ENCODE results near the gene QSER1.

QSER1 gene

GRCh38 chr11:32891657-32892354 is 805 bp upstream of the QSER1 start:
- peaks cover 25% of the 10 kb centered on the region for H3K4me1 ChIP-seq (ENCODE audit: control insufficient read depth, low read depth, low read length)
- peak overlapping the region; percentile 71 for H3K4me3 ChIP-seq (ENCODE audit: low read length)
- H3K36me3 ChIP-seq (ENCODE audit: control insufficient read depth, low read depth, low read length), result peaks cover 2% of the 10 kb centered on the region
- H3K27ac ChIP-seq (ENCODE audit: low read length), result peak overlapping the region; percentile 68
- peak overlapping the region; percentile 95 for H3K9ac ChIP-seq (ENCODE audit: low read length)
- no peaks in the 10 kb centered on the region for H3K27me3 ChIP-seq (ENCODE audit: control insufficient read depth, insufficient read depth, low read length)
- H3K9me3 ChIP-seq (ENCODE audit: control insufficient read depth, low read depth, low read length), result no peaks in the 10 kb centered on the region

DNA sequence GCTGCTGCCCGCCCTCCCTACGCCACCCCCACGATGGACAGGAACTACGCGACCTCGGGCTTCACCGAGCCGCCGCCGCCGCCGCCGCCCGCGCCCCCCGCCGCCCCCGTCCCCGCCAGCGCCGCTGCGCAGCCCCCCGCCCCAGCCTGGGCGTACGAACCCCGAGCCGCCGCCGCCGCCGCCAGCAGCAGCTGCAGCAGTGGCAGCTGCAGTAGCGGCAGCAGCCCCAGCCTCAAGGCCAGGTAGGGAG is 407 bp downstream of the QSER1 start:
- peak overlapping the region; percentile 90 for H3K4me3 ChIP-seq (ENCODE audit: low read length)
- H3K4me1 ChIP-seq (ENCODE audit: control insufficient read depth, low read depth, low read length), result peaks cover 36% of the 10 kb centered on the region
- H3K27me3 ChIP-seq (ENCODE audit: control insufficient read depth, insufficient read depth, low read length), result no peaks in the 10 kb centered on the region
- no peaks in the 10 kb centered on the region for H3K9me3 ChIP-seq (ENCODE audit: control insufficient read depth, low read depth, low read length)
- no peak overlapping the region for H3K27ac ChIP-seq (ENCODE audit: low read length)
- H3K9ac ChIP-seq (ENCODE audit: low read length), result peak overlapping the region; percentile 96
- peaks cover 6% of the 10 kb centered on the region for H3K36me3 ChIP-seq (ENCODE audit: control insufficient read depth, low read depth, low read length)

DNA sequence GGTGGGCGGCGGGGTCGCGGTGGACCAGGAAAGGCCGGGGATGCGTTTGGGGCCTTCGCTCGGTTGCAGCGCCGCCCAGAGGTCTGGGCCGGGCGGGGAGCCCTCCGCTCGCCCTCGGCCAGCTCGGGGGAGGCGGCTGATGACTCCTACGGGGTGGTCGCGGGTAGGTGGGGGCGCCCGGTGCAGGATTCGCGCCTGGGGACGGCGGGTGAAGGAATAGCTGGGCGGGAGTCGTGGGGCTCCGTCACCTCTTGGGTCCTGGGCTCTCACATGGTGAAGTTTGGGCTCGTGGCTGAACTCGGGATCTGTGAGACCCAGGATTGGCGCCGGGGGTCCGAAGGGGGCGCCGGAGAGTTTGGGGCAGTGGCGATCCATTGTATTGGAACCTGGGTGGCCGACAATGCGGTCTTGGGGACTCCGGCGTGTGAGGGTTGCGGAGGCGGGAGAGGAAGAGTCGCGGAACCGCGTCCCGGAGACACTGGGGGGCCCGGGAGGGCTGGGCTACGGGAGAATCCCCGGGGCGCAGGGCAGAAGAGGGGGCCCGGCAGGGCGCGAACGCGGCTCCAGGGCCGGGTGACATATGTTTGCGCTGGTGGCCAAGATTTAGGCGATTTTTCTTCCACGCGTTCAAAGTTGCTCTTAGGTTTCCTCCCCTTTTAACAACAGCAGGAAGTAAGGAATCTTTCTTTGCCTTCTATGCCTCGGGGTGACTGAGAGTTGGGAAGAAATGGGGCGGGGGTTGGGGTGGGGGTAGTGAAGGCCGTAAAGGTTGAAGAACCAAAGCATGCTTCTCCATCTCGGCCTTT is 935 bp downstream of the QSER1 start:
- Histone ChIP-seq H3K27ac (ENCODE audit: low read length) (peak overlapping the region; percentile 75), H3K27me3 (ENCODE audit: control insufficient read depth, insufficient read depth, low read length) (no peaks in the 10 kb centered on the region), H3K4me3 (ENCODE audit: low read length) (peak overlapping the region; percentile 90), H3K9ac (ENCODE audit: low read length) (peak overlapping the region; percentile 96), H3K36me3 (ENCODE audit: control insufficient read depth, low read depth, low read length) (peaks cover 7% of the 10 kb centered on the region), H3K4me1 (ENCODE audit: control insufficient read depth, low read depth, low read length) (peaks cover 36% of the 10 kb centered on the region), H3K9me3 (ENCODE audit: control insufficient read depth, low read depth, low read length) (no peaks in the 10 kb centered on the region)

DNA sequence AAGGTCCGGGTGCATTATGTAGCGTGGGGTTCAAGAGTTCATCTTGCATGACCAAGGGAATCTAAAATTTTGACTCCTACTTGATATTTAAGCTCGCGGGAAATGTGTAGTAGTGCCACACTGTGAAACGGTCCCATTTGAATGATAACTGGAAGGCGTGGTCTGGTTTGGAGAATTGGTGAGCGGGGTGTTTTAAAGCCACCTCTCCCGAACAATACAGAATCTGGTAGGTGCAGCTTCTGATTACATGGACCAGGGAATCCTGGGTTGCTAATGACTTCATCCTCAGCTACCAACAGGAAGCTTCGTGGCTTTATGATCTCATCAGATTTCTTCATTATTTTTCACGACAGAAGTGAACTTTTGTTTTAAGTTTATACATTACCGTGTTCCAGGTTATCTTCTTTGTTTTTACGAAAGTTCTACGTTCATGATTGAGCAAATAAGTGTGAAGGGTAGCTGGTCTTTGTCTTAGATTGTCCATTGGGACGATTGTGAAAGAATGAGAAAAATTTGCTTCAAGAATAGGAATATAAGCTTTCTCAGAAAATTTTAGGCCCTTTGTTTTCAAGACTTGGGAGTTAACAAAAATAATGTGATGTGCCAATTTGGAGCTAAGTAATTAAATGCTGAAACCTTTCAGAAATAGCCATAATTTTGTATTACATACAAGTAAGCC is 1.7 kb downstream of the QSER1 start:
- Histone ChIP-seq H3K9ac (ENCODE audit: low read length) (peak overlapping the region; percentile 96), H3K4me3 (ENCODE audit: low read length) (peak overlapping the region; percentile 90), H3K9me3 (ENCODE audit: control insufficient read depth, low read depth, low read length) (no peaks in the 10 kb centered on the region), H3K27me3 (ENCODE audit: control insufficient read depth, insufficient read depth, low read length) (no peaks in the 10 kb centered on the region), H3K4me1 (ENCODE audit: control insufficient read depth, low read depth, low read length) (peaks cover 37% of the 10 kb centered on the region), H3K27ac (ENCODE audit: low read length) (peak overlapping the region; percentile 75), H3K36me3 (ENCODE audit: control insufficient read depth, low read depth, low read length) (peaks cover 13% of the 10 kb centered on the region)

- Histone ChIP-seq H3K27me3 (ENCODE audit: control insufficient read depth, insufficient read depth, low read length) (no peaks in the 10 kb centered on the region), H3K4me1 (ENCODE audit: control insufficient read depth, low read depth, low read length) (peaks cover 42% of the 10 kb centered on the region), H3K36me3 (ENCODE audit: control insufficient read depth, low read depth, low read length) (peaks cover 20% of the 10 kb centered on the region), H3K9me3 (ENCODE audit: control insufficient read depth, low read depth, low read length) (no peaks in the 10 kb centered on the region), H3K9ac (ENCODE audit: low read length) (peak overlapping the region; percentile 96), H3K27ac (ENCODE audit: low read length) (no peak overlapping the region), H3K4me3 (ENCODE audit: low read length) (peak overlapping the region; percentile 90)
These were observed 2.3 kb downstream of the QSER1 start for GRCh38 chr11:32894921-32895320.

DNA sequence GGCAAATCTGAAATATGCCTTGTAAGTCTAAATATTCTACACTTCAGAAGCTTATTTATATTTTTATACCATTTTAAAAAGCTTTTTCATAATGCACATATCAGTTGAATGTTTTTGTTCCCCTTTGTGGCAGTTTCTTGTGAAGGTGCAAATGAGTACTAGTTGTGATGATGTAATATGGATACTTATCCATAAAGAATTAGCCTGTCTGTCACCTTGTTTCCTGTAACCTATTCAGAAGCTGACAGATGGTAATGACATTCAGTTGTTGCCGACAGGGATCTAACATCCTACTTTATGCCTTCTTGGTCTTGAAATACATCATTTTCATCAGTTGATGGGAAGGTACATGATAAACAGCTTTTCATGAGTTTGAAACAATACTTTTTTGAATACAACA is 2.9 kb downstream of the QSER1 start:
- peaks cover 21% of the 10 kb centered on the region for H3K36me3 ChIP-seq (ENCODE audit: control insufficient read depth, low read depth, low read length)
- no peaks in the 10 kb centered on the region for H3K27me3 ChIP-seq (ENCODE audit: control insufficient read depth, insufficient read depth, low read length)
- H3K27ac ChIP-seq (ENCODE audit: low read length), result no peak overlapping the region
- H3K9me3 ChIP-seq (ENCODE audit: control insufficient read depth, low read depth, low read length), result no peaks in the 10 kb centered on the region
- peaks cover 38% of the 10 kb centered on the region for H3K4me1 ChIP-seq (ENCODE audit: control insufficient read depth, low read depth, low read length)
- peak overlapping the region; percentile 90 for H3K4me3 ChIP-seq (ENCODE audit: low read length)
- peak overlapping the region; percentile 96 for H3K9ac ChIP-seq (ENCODE audit: low read length)

GRCh38 chr11:32897103-32897502 is 4.5 kb downstream of the QSER1 start:
- Histone ChIP-seq H3K27me3 (ENCODE audit: control insufficient read depth, insufficient read depth, low read length) (no peaks in the 10 kb centered on the region), H3K9ac (ENCODE audit: low read length) (no peak overlapping the region), H3K27ac (ENCODE audit: low read length) (no peak overlapping the region), H3K9me3 (ENCODE audit: control insufficient read depth, low read depth, low read length) (no peaks in the 10 kb centered on the region), H3K4me1 (ENCODE audit: control insufficient read depth, low read depth, low read length) (peaks cover 31% of the 10 kb centered on the region), H3K36me3 (ENCODE audit: control insufficient read depth, low read depth, low read length) (peaks cover 28% of the 10 kb centered on the region), H3K4me3 (ENCODE audit: low read length) (no peak overlapping the region)

DNA sequence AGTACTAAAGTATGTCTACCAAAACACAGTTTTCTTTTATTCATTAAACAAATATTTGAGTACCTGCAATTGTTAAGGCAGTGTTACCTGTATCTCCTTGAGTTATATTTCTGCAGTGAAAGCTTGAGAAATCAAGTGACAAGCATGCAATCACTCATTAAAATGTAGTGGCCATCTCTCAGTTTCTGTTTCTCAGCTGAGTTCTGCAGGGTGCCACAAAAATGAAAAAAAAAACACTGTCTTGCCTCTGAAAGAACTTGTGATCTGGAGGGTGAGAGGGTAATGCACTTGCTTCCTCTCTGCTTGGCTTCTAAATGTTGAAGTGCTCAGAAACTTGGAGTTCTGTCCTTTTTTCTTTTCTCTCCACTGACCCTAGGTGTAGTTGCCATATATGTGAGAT is 6.8 kb downstream of the QSER1 start:
- Histone ChIP-seq H3K4me1 (ENCODE audit: control insufficient read depth, low read depth, low read length) (peaks cover 31% of the 10 kb centered on the region), H3K9me3 (ENCODE audit: control insufficient read depth, low read depth, low read length) (no peaks in the 10 kb centered on the region), H3K9ac (ENCODE audit: low read length) (no peak overlapping the region), H3K4me3 (ENCODE audit: low read length) (no peak overlapping the region), H3K36me3 (ENCODE audit: control insufficient read depth, low read depth, low read length) (peaks cover 28% of the 10 kb centered on the region), H3K27me3 (ENCODE audit: control insufficient read depth, insufficient read depth, low read length) (no peaks in the 10 kb centered on the region), H3K27ac (ENCODE audit: low read length) (no peak overlapping the region)

DNA sequence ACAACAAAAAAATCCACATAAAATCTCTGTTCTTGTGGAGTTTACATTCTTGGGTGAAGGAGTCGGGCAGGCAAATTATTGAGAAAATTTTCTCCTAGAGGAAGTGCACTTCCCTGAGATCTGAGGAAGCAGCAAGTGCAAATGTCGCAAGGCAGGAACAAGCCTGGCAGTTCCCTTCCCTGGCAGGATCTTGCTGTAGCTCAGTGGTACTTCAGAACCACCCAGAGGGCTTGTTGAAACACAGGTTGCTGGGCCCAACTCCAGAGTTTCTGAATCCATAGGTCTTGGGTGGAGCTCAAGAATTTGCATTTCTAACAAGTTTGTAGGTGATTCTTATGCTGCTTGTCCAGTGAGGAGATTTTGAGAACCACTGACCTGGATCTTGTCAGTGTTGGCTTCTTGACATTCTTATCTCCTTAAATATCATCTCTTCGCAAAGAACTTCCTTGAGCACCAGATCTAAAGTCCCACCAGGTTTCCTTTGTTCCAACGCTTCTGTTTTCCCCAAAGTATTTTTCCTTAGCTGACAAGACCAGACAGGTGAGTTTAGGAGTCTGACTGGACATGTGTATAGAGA is 9.6 kb downstream of the QSER1 start:
- H3K4me3 ChIP-seq (ENCODE audit: low read length), result no peak overlapping the region
- H3K4me1 ChIP-seq (ENCODE audit: control insufficient read depth, low read depth, low read length), result peaks cover 14% of the 10 kb centered on the region
- no peak overlapping the region for H3K9ac ChIP-seq (ENCODE audit: low read length)
- H3K27ac ChIP-seq (ENCODE audit: low read length), result no peak overlapping the region
- no peaks in the 10 kb centered on the region for H3K9me3 ChIP-seq (ENCODE audit: control insufficient read depth, low read depth, low read length)
- peaks cover 31% of the 10 kb centered on the region for H3K36me3 ChIP-seq (ENCODE audit: control insufficient read depth, low read depth, low read length)
- H3K27me3 ChIP-seq (ENCODE audit: control insufficient read depth, insufficient read depth, low read length), result no peaks in the 10 kb centered on the region

DNA sequence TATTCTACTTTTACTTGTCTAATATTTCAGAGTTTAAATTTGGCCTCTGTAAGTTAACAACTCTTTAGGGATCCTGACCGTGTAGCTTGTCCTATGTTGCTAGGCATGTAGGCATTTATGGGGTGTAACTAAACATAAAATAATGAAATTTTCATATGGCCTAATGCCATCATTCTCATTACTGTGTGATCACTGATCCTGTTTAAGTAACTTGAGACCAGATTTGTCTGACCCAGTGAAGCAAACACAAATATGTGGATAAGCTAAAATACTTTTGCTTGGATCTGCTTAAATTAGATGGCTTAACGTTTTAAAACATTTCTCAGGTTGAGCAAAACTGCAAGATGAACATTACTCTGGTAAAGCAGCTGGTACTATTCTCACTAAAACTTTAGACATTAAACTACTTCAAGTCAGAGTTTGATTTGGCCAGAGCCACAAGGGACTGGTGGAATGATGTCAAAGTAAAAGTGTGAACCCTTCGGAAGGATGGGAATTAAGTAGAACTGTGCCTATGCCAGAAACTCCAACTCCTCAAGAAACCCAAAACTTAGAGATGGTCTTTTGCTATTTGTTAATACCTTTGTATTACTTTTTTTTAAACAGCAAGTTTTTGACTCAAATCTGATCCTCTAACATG is 12.5 kb downstream of the QSER1 start:
- H3K36me3 ChIP-seq (ENCODE audit: control insufficient read depth, low read depth, low read length), result peaks cover 19% of the 10 kb centered on the region
- H3K27ac ChIP-seq (ENCODE audit: low read length), result no peak overlapping the region
- no peaks in the 10 kb centered on the region for H3K9me3 ChIP-seq (ENCODE audit: control insufficient read depth, low read depth, low read length)
- no peaks in the 10 kb centered on the region for H3K4me1 ChIP-seq (ENCODE audit: control insufficient read depth, low read depth, low read length)
- H3K4me3 ChIP-seq (ENCODE audit: low read length), result no peak overlapping the region
- H3K27me3 ChIP-seq (ENCODE audit: control insufficient read depth, insufficient read depth, low read length), result no peaks in the 10 kb centered on the region
- H3K9ac ChIP-seq (ENCODE audit: low read length), result no peak overlapping the region

DNA sequence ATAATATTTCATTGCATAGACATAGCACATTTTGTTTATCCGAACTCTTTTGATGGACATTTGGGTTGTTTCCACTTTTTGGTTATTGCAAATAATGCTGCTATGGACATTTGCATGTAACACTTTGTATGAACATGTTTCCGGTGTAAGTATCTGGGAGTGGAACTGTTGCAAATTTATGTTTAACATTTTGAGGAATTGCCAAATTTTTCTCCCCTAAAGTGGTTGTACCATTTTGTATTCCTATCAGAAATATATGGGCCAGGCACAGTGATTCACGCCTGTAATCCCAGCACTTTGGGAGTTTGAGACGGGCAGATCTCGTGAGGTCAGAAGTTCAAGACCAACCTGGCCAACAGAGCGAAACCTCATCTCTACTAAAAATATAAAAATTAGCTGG is 16.0 kb downstream of the QSER1 start:
- H3K36me3 ChIP-seq (ENCODE audit: control insufficient read depth, low read depth, low read length), result peaks cover 13% of the 10 kb centered on the region

More for the DNA sequence above, 16.0 kb downstream of the QSER1 start:
- Histone ChIP-seq H3K9ac (ENCODE audit: low read length) (no peak overlapping the region), H3K4me3 (ENCODE audit: low read length) (no peak overlapping the region), H3K4me1 (ENCODE audit: control insufficient read depth, low read depth, low read length) (no peaks in the 10 kb centered on the region), H3K9me3 (ENCODE audit: control insufficient read depth, low read depth, low read length) (no peaks in the 10 kb centered on the region), H3K27ac (ENCODE audit: low read length) (no peak overlapping the region), H3K27me3 (ENCODE audit: control insufficient read depth, insufficient read depth, low read length) (no peaks in the 10 kb centered on the region)
